Thyroid gland (tissue), 4 donors: ENCODE results near the gene SLC9C1.

Experiments used
- CTCF ChIP-seq, 6 experiments: fragments of 200-600 bp in 3 of 6; fragments of 450-650 bp in 3 of 6; sonication (generic) in 3 of 6; IDR thresholded peaks; one replicate each; pipeline ENCODE4 v1.5.1; 2016 to 2019; ENCODE audit warnings: antibody characterized with exemption in 6 of 6, mild to moderate bottlenecking in 2 of 6, inconsistent platforms in 1 of 6, moderate library complexity in 1 of 6
- POLR2A ChIP-seq, 2 donors: fragments of 450-650 bp; IDR thresholded peaks; one replicate each; pipeline ENCODE4 v1.6.1; 2017; ENCODE audit warnings: antibody characterized with exemption in 2 of 2, mild to moderate bottlenecking in 2 of 2, moderate library complexity in 1 of 2

GRCh38 chr3:112334691-112335433 lies 40.8 kb upstream of the SLC9C1 start:
- TF ChIP-seq CTCF (IDR thresholded peaks at IDR 0.05) (no peak), POLR2A (IDR thresholded peaks at IDR 0.05) (no peak)
